Suppressor macrophage treated with lipopolysaccharide for 4 hours (primary cell): ENCODE data around the gene BAAT.

Experiments used
- DNase-seq: peaks from one replicate; pipeline ENCODE4 v3.0.0-alpha.2; 2020

The BAAT gene

GRCh38 chr9:101398068-101398929 is 13.5 kb upstream of the BAAT start, which contains the start of the genes MRPL50 and ZNF189:
MRPL50 (minus strand) TSS chr9:101398618; CDS start chr9:101398592, 26 bp downstream.
ZNF189 (plus strand) TSS chr9:101398851; CDS start chr9:101399157, 306 bp downstream.
- peak; percentile 99 for DNase-seq

GRCh38 chr9:101397746-101398067 is 12.9 kb upstream of the BAAT start:
- peak; percentile 15 for DNase-seq

DNA sequence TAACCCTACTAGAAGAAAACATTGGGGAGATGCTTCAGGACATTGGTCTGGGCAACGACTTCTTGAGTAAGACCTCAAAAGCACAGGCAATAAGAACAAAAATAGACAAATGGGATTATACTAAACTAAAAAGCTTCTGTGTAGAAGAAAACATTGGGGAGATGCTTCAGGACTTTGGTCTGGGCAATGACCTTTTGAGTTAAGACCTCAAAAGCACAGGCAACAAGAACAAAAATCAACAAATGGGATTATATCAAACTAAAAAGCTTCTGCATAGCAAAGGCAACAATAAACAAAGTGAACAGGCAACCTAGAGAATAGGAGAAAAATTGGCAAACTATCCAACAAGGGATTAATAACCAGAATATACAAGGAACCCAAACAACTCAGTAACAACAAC is 9.9 kb upstream of the BAAT start:
- DNase-seq, result no peak

- DNase-seq, result no peak
These were observed 8.3 kb upstream of the BAAT start for GRCh38 chr9:101393135-101393534.

DNA sequence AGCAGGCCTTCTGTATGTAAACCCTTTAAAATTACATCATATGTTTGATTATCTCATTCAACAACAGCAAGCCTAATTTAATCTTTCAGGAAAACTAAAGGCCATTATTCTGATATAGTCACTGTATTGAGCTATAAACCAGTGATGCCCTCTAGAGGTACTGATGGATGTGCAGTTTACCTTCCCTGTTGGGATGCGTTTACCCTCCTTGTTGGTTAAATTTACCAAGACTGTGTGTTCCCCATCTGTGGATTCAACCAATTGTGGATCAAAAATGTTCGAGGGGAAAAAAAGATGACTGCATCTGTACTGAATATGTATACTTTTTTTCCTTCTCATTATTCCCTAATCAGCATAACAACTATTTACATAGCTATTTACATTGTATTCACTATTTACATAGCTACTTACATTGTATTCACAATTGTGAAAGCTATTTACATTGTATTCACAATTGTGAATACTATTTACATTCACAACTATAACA is 3.7 kb upstream of the BAAT start:
- no peak for DNase-seq

DNA sequence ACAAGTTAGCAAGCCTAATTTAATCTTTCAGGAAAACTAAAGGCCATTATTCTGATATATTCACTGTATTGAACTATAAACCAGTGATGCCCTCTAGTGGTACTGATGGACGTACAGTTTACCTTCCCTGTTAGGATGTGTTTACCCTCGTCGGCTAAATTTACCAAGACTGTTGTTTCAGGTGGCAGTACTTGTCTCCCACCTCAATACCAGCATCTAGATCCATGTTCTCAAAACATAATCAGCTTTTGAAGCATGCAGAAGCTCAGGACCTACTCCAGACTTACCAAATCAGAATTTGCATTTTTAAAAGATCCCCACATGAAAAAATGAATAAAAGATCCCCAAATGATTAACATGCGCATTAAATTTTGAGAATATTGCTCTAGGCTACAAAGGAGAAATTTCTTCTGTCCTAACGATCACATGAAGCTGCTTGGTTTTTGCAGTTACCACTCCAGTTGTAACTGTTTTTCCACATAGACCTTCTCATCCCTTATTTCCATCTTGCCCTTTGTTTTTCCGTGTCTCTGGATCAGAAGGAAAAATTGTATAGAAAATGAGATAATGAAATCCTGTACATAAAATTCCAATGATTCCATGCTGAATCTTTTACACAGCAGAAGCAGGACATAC is 3.2 kb upstream of the BAAT start:
- DNase-seq, result peak; percentile 41

- no peak for DNase-seq
These were observed 1.4 kb downstream of the BAAT start for GRCh38 chr9:101383361-101383760.

- DNase-seq, result no peak
These were observed 2.9 kb downstream of the BAAT start for GRCh38 chr9:101381833-101382342.

GRCh38 chr9:101381118-101381517 is 3.7 kb downstream of the BAAT start:
- DNase-seq, result no peak

GRCh38 chr9:101380295-101380694 is 4.5 kb downstream of the BAAT start:
- no peak for DNase-seq

DNA sequence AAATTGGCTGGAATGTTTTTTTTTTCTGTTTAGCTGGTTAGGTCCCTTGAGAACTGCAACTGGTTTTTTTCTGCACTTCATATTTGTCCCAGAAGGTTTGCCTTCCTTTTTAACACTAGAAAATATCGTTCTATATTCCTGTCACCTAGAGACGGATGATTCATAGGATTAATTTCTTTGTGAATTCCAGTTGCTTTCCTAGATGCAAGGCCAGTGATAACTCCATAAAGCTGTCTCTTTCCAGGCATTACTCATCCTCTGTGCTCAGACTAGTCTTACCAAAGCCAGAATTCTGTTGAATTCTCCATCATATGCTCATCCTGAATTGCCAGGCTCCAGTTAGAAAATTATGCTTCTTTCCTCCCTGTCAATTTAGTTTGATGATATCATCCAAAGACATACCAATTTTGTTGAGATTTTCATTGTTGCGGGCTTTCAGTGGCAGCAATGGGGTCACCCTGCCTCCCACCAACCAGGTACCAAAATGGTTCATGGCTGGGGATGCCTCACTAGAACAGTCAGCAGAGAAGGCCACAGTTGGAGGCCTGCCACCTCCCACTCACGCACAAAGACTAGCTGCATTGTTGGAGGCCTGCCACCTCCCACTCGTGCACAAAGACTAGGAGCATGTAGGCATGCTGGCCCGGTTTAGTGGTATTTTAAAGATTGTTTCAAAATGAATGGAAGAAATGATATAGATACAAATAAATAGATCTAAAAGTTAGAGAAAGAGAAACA is 8.5 kb downstream of the BAAT start:
- DNase-seq, result no peak

- no peak for DNase-seq
These were observed 9.3 kb downstream of the BAAT start for GRCh38 chr9:101375546-101375945.

- DNase-seq, result no peak
These were observed 12.3 kb downstream of the BAAT start for GRCh38 chr9:101372327-101373118.

GRCh38 chr9:101371813-101372212 is 13.0 kb downstream of the BAAT start:
- no peak for DNase-seq

GRCh38 chr9:101369884-101370531 is 14.8 kb downstream of the BAAT start:
- no peak for DNase-seq

GRCh38 chr9:101369286-101369685 is 15.5 kb downstream of the BAAT start:
- DNase-seq, result no peak

DNA sequence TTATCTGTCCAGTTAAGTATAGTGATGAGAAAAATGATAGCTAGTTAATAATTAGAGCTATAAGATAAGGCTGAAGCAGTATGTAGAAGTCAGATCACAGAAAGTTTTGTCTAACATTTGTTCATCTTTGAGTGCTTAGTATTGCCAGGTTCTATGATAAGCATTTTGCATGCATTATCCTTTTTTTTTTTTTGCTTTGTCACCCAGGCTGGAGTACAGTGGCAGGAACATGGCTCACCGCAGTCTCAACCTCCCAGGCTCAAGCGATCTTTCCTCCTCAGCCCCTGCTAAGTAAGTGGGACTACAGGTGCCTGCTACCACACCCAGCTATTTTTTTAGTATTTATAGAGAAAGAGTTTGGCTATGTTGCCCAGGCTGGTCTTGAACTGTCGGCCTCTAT is 17.5 kb downstream of the BAAT start:
- DNase-seq, result no peak

- no peak for DNase-seq
These were observed 18.6 kb downstream of the BAAT start for GRCh38 chr9:101366038-101366756.

GRCh38 chr9:101365181-101365580 is 19.6 kb downstream of the BAAT start:
- DNase-seq, result no peak

- DNase-seq, result no peak
These were observed 22.4 kb downstream of the BAAT start for GRCh38 chr9:101362450-101362849.

DNA sequence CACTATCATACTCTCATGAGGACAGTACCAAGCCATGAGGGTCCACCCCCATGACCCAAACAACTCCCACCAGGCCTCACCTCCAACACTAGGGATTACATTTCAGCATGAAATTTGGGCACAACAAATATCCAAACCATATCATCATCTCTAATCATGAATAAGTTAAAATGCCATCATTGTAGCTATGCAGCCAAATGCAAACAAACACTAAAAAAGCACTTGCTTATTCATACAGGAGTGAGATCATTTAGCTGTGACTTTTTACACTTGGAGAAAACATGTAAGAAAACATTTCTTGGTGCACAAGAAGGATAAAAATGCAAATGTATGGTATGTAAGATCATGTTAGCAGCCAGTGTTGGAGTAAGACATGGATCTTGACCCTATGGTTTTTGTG is 24.2 kb downstream of the BAAT start:
- no peak for DNase-seq
